A549 (cell line): Measurements from ENCODE around the gene ENTPD3.

Experiments
- EP300 ChIP-seq, 2 experiments: fragments of >200 bp; sonication (Bioruptor Twin); formaldehyde crosslinking; IDR thresholded peaks; 2 replicates in 1 of 2; 3 replicates in 1 of 2; pipeline ENCODE4 v1.6.1; 2016 to 2017
- JUN ChIP-seq, 2 experiments: fragments of >200 bp; sonication (Bioruptor Twin); formaldehyde crosslinking; IDR thresholded peaks; 2 replicates in 1 of 2; 3 replicates in 1 of 2; pipeline ENCODE4 v1.6.1; 2016 to 2017
- NR3C1 ChIP-seq: fragments of >200 bp; sonication (Bioruptor Twin); formaldehyde crosslinking; IDR thresholded peaks from 3 replicates; pipeline ENCODE4 v1.6.1; 2017
- POLR2AphosphoS2 ChIP-seq: conservative IDR thresholded peaks from 2 replicates; pipeline ENCODE4 v1.6.1; 2012; ENCODE audit warnings: low read length, improper control_type of control experiment, inconsistent platforms
- RAD21 ChIP-seq, 2 experiments: fragments of >200 bp in 1 of 2; sonication (Bioruptor Twin) in 1 of 2; formaldehyde crosslinking in 1 of 2; IDR thresholded peaks in 1 of 2; conservative IDR thresholded peaks in 1 of 2; 2 replicates in 1 of 2; 3 replicates in 1 of 2; pipeline ENCODE4 v1.6.1; 2012 to 2018; ENCODE audit warnings: inconsistent platforms in 1 of 2
- REST ChIP-seq: fragments of 200-600 bp; sonication (generic); IDR thresholded peaks from 2 replicates; pipeline ENCODE4 v1.6.1; 2016; ENCODE audit warnings: antibody characterized with exemption, mild to moderate bottlenecking, moderate library complexity
- ZC3H11A ChIP-seq: fragments of 450-650 bp; IDR thresholded peaks from 2 replicates; pipeline ENCODE4 v1.6.1; 2014; ENCODE audit warnings: antibody characterized with exemption, mild to moderate bottlenecking
- TF ChIP-seq, protein P1 (sequence below): fragments of >200 bp; sonication (Bioruptor Twin); formaldehyde crosslinking; IDR thresholded peaks from 3 replicates; pipeline ENCODE4 v1.5.1; 2016
- TF ChIP-seq, protein P2 (sequence below): IDR thresholded peaks from 2 replicates; pipeline ENCODE4 v1.6.1; 2012

- TF ChIP-seq, protein P1, sequence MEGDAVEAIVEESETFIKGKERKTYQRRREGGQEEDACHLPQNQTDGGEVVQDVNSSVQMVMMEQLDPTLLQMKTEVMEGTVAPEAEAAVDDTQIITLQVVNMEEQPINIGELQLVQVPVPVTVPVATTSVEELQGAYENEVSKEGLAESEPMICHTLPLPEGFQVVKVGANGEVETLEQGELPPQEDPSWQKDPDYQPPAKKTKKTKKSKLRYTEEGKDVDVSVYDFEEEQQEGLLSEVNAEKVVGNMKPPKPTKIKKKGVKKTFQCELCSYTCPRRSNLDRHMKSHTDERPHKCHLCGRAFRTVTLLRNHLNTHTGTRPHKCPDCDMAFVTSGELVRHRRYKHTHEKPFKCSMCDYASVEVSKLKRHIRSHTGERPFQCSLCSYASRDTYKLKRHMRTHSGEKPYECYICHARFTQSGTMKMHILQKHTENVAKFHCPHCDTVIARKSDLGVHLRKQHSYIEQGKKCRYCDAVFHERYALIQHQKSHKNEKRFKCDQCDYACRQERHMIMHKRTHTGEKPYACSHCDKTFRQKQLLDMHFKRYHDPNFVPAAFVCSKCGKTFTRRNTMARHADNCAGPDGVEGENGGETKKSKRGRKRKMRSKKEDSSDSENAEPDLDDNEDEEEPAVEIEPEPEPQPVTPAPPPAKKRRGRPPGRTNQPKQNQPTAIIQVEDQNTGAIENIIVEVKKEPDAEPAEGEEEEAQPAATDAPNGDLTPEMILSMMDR, result no peak
- TF ChIP-seq RAD21 (conservative IDR thresholded peaks at IDR 0.05 in 1 of 2, IDR thresholded peaks at IDR 0.05 in 1 of 2), result no peak
- no peak for TF ChIP-seq POLR2AphosphoS2
- no peak for TF ChIP-seq JUN (IDR thresholded peaks at IDR 0.05)
- no peak for TF ChIP-seq EP300 (IDR thresholded peaks at IDR 0.05)
- no peak for TF ChIP-seq REST
- TF ChIP-seq, protein P2, sequence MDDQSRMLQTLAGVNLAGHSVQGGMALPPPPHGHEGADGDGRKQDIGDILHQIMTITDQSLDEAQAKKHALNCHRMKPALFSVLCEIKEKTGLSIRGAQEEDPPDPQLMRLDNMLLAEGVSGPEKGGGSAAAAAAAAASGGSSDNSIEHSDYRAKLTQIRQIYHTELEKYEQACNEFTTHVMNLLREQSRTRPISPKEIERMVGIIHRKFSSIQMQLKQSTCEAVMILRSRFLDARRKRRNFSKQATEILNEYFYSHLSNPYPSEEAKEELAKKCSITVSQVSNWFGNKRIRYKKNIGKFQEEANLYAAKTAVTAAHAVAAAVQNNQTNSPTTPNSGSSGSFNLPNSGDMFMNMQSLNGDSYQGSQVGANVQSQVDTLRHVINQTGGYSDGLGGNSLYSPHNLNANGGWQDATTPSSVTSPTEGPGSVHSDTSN, result no peak
- TF ChIP-seq ZC3H11A, result no peak
- no peak for TF ChIP-seq NR3C1
Observed at GRCh38 chr3:40340541-40341170, 46.3 kb upstream of the ENTPD3 start.
